Mesenchymal stem cell (in vitro differentiated cells and primary cell): ENCODE results near the gene LRSAM1.

ENCODE experiments used
- DNase-seq: peaks from one replicate; pipeline ENCODE4 v3.0.0-alpha.2; 2013
- H2AFZ ChIP-seq: one replicate; pipeline ENCODE4 v1.6.1; 2013; ENCODE audit warnings: low read depth, mild to moderate bottlenecking, control low read depth, inconsistent platforms, low read length, moderate library complexity
- H2AK5ac ChIP-seq: 2 replicates; pipeline ENCODE4 v1.6.1; 2013; ENCODE audit warnings: low read length, moderate library complexity, mild to moderate bottlenecking, inconsistent platforms; ENCODE audit not compliant: severe bottlenecking
- H2BK120ac ChIP-seq: one replicate; pipeline ENCODE4 v1.6.1; 2013; ENCODE audit warnings: low read depth, mild to moderate bottlenecking, inconsistent platforms, low read length, moderate library complexity
- H2BK12ac ChIP-seq, 2 experiments: one replicate each; pipeline ENCODE4 v1.6.1; 2013; ENCODE audit warnings: inconsistent platforms in 2 of 2, low read length in 2 of 2, mild to moderate bottlenecking in 2 of 2, moderate library complexity in 2 of 2, control low read depth in 1 of 2
- H2BK15ac ChIP-seq: one replicate; pipeline ENCODE4 v1.6.1; 2013; ENCODE audit warnings: mild to moderate bottlenecking, low read depth, inconsistent platforms; ENCODE audit not compliant: poor library complexity, severe bottlenecking
- H2BK5ac ChIP-seq: 2 replicates; pipeline ENCODE4 v1.6.1; 2013; ENCODE audit warnings: low read depth, mild to moderate bottlenecking, low read length, control low read depth, inconsistent platforms; ENCODE audit not compliant: poor library complexity, severe bottlenecking
- H3K14ac ChIP-seq, 2 experiments: one replicate each; pipeline ENCODE4 v1.6.1; 2013; ENCODE audit warnings: inconsistent platforms in 2 of 2, low read length in 2 of 2, control low read depth in 1 of 2, mild to moderate bottlenecking in 1 of 2, moderate library complexity in 1 of 2
- H3K18ac ChIP-seq, 2 experiments: one replicate each; pipeline ENCODE4 v1.6.1; 2013; ENCODE audit warnings: inconsistent platforms in 2 of 2, low read length in 2 of 2, control low read depth in 1 of 2, low read depth in 1 of 2, mild to moderate bottlenecking in 1 of 2
- H3K23ac ChIP-seq, 2 experiments: one replicate each; pipeline ENCODE4 v1.6.1; 2013; ENCODE audit warnings: inconsistent platforms in 2 of 2, low read length in 2 of 2, mild to moderate bottlenecking in 2 of 2, moderate library complexity in 2 of 2, control low read depth in 1 of 2
- H3K27ac ChIP-seq: 2 replicates; pipeline ENCODE4 v1.5.1; 2013; ENCODE audit warnings: mild to moderate bottlenecking, moderate library complexity, low read length, control low read depth, inconsistent platforms; ENCODE audit not compliant: poor library complexity, severe bottlenecking
- H3K27me3 ChIP-seq, 2 experiments: 2 replicates each; pipeline versions ENCODE4 v1.6.1 to v1.7.0; 2013; ENCODE audit warnings: low read length in 2 of 2, mild to moderate bottlenecking in 2 of 2, moderate library complexity in 2 of 2, control low read depth in 1 of 2, inconsistent platforms in 1 of 2; ENCODE audit not compliant: control insufficient read depth in 1 of 2, insufficient read depth in 1 of 2
- H3K36me3 ChIP-seq, 2 experiments: 2 replicates each; pipeline versions ENCODE4 v1.6.1 to v1.7.0; 2013; ENCODE audit warnings: low read length in 2 of 2, control low read depth in 1 of 2, inconsistent platforms in 1 of 2, low read depth in 1 of 2, mild to moderate bottlenecking in 1 of 2; ENCODE audit not compliant: insufficient read depth in 2 of 2, control insufficient read depth in 1 of 2
- H3K4ac ChIP-seq, 2 experiments: one replicate each; pipeline ENCODE4 v1.6.1; 2013; ENCODE audit warnings: inconsistent platforms in 2 of 2, low read length in 2 of 2, mild to moderate bottlenecking in 2 of 2, moderate library complexity in 2 of 2, control low read depth in 1 of 2, low read depth in 1 of 2
- H3K4me1 ChIP-seq: 2 replicates; pipeline ENCODE4 v1.6.1; 2013; ENCODE audit warnings: low read depth, low read length, control low read depth; ENCODE audit not compliant: control insufficient read depth, insufficient read depth
- H3K4me2 ChIP-seq: 2 replicates; pipeline ENCODE4 v1.6.1; 2013; ENCODE audit warnings: low read length, mild to moderate bottlenecking, inconsistent platforms; ENCODE audit not compliant: poor library complexity, severe bottlenecking
- H3K4me3 ChIP-seq, 2 experiments: 2 replicates each; pipeline versions ENCODE4 v1.5.1 to v1.7.0; 2013; ENCODE audit warnings: low read length in 2 of 2, mild to moderate bottlenecking in 2 of 2, control low read depth in 1 of 2, low read depth in 1 of 2; ENCODE audit not compliant: insufficient read depth in 1 of 2
- H3K79me1 ChIP-seq: replicated peaks from 2 replicates; pipeline ENCODE4 v1.6.1; 2013; ENCODE audit warnings: mild to moderate bottlenecking, control low read depth, low read length, inconsistent platforms; ENCODE audit not compliant: poor library complexity, severe bottlenecking
- H3K9ac ChIP-seq: 2 replicates; pipeline ENCODE4 v1.7.0; 2013; ENCODE audit warnings: mild to moderate bottlenecking, low read length, moderate library complexity
- H3K9me3 ChIP-seq: 2 replicates; pipeline ENCODE4 v1.7.0; 2013; ENCODE audit warnings: mild to moderate bottlenecking, low read length; ENCODE audit not compliant: control insufficient read depth
- H4K8ac ChIP-seq: one replicate; pipeline ENCODE4 v1.6.1; 2013; ENCODE audit warnings: inconsistent platforms, mild to moderate bottlenecking, low read length, moderate library complexity
- H4K91ac ChIP-seq: one replicate; pipeline ENCODE4 v1.6.1; 2013; ENCODE audit warnings: mild to moderate bottlenecking, low read length, inconsistent platforms
- WGBS: methylation state at CpG from one replicate; pipeline ENCODE4 v1.1.7; 2013; ENCODE audit warnings: mixed read lengths; 5-methylcytosine and 5-hydroxymethylcytosine counted together

The LRSAM1 gene

GRCh38 chr9:127534931-127535330 lies 83.6 kb downstream of the LRSAM1 start:
- peak overlapping the region; percentile 86 for H2AK5ac ChIP-seq
- H3K4me2 ChIP-seq: no peak overlapping the region
- H4K8ac ChIP-seq: peak overlapping the region; percentile 79
- H3K9ac ChIP-seq: peak overlapping the region; percentile 44
- peaks cover 70% of the 10 kb centered on the region for H3K4me1 ChIP-seq
- H2AFZ ChIP-seq: no peak overlapping the region
- H3K27ac ChIP-seq: peak overlapping the region; percentile 85
- no peak overlapping the region for H2BK15ac ChIP-seq
- no peaks in the 10 kb centered on the region for H3K27me3 ChIP-seq
- H2BK5ac ChIP-seq: peak overlapping the region; percentile 3
- H3K14ac ChIP-seq: peak overlapping the region in 1 of 2 experiments; percentile 58
- peaks cover 45 to 58% of the 10 kb centered on the region in 2 experiments for H3K36me3 ChIP-seq
- H3K23ac ChIP-seq: peak overlapping the region in 1 of 2 experiments; percentile 20
- H3K9me3 ChIP-seq: no peaks in the 10 kb centered on the region
- peak overlapping the region; percentile 27 to 78 for H2BK12ac ChIP-seq
- DNase-seq: no peak
- H4K91ac ChIP-seq: peak overlapping the region; percentile 88
- peak overlapping the region; percentile 14 to 56 for H3K18ac ChIP-seq
- no peak overlapping the region for H2BK120ac ChIP-seq
- peaks cover 3% of the 10 kb centered on the region for H3K79me1 ChIP-seq
- H3K4me3 ChIP-seq: no peak overlapping the region
- no peak overlapping the region for H3K4ac ChIP-seq
- 71% methylated on average over 12 of the region's 12 CpGs for WGBS

- no peaks in the 10 kb centered on the region for H3K9me3 ChIP-seq
- peak overlapping the region in 1 of 2 experiments; percentile 20 for H3K23ac ChIP-seq
- peak overlapping the region; percentile 53 for H2BK5ac ChIP-seq
- H2AK5ac ChIP-seq: peak overlapping the region; percentile 86
- peak overlapping the region; percentile 79 for H4K8ac ChIP-seq
- H4K91ac ChIP-seq: peak overlapping the region; percentile 88
- peak overlapping the region in 1 of 2 experiments; percentile 63 for H3K4ac ChIP-seq
- H3K4me1 ChIP-seq: peaks cover 70% of the 10 kb centered on the region
- H3K27me3 ChIP-seq: no peaks in the 10 kb centered on the region
- peak overlapping the region; percentile 15 to 78 for H2BK12ac ChIP-seq
- H3K9ac ChIP-seq: peak overlapping the region; percentile 44
- H2AFZ ChIP-seq: no peak overlapping the region
- no peak overlapping the region for H2BK15ac ChIP-seq
- 85% methylated on average over 6 of the region's 6 CpGs for WGBS
- H3K4me2 ChIP-seq: no peak overlapping the region
- peak overlapping the region; percentile 85 for H3K27ac ChIP-seq
- peaks cover 3% of the 10 kb centered on the region for H3K79me1 ChIP-seq
- peak overlapping the region; percentile 42 for H2BK120ac ChIP-seq
- no peak overlapping the region for H3K4me3 ChIP-seq
- peak overlapping the region; percentile 22 to 56 for H3K18ac ChIP-seq
- no peak overlapping the region for H3K14ac ChIP-seq
- H3K36me3 ChIP-seq: peaks cover 41 to 58% of the 10 kb centered on the region in 2 experiments
- DNase-seq: no peak
These were observed 84.1 kb downstream of the LRSAM1 start for GRCh38 chr9:127535396-127535795.

GRCh38 chr9:127535834-127536233 lies 84.5 kb downstream of the LRSAM1 start:
- Histone ChIP-seq H2BK15ac (no peak overlapping the region), H4K91ac (peak overlapping the region; percentile 49), H3K4ac (no peak overlapping the region), H3K79me1 (no peaks in the 10 kb centered on the region), H3K4me3 (no peak overlapping the region), H3K36me3 (peaks cover 36 to 58% of the 10 kb centered on the region in 2 experiments), H3K4me1 (peaks cover 72% of the 10 kb centered on the region), H2AFZ (no peak overlapping the region), H3K18ac (peak overlapping the region; percentile 56 to 72), H3K9me3 (no peaks in the 10 kb centered on the region), H3K14ac (no peak overlapping the region), H3K27me3 (no peaks in the 10 kb centered on the region), H3K27ac (peak overlapping the region; percentile 85), H2BK120ac (peak overlapping the region; percentile 42), H3K9ac (peak overlapping the region; percentile 44), H3K4me2 (no peak overlapping the region), H4K8ac (no peak overlapping the region), H2AK5ac (peak overlapping the region; percentile 86), H2BK12ac (peak overlapping the region in 1 of 2 experiments; percentile 15), H2BK5ac (peak overlapping the region; percentile 53), H3K23ac (no peak overlapping the region)
- 82% methylated on average over 14 of the region's 14 CpGs for WGBS
- DNase-seq: peak; percentile 34

GRCh38 chr9:127536499-127536898 lies 85.2 kb downstream of the LRSAM1 start:
- Histone ChIP-seq H3K23ac (no peak overlapping the region), H3K79me1 (no peaks in the 10 kb centered on the region), H3K9me3 (no peaks in the 10 kb centered on the region), H3K4me3 (no peak overlapping the region), H3K18ac (peak overlapping the region; percentile 49 to 79), H4K91ac (peak overlapping the region; percentile 72), H3K36me3 (peaks cover 39 to 59% of the 10 kb centered on the region in 2 experiments), H3K4me2 (no peak overlapping the region), H3K9ac (peak overlapping the region; percentile 44), H2BK12ac (peak overlapping the region in 1 of 2 experiments; percentile 70), H2BK15ac (no peak overlapping the region), H4K8ac (peak overlapping the region; percentile 62), H3K27ac (peak overlapping the region; percentile 85), H3K14ac (peak overlapping the region in 1 of 2 experiments; percentile 75), H2AFZ (no peak overlapping the region), H3K27me3 (no peaks in the 10 kb centered on the region), H2AK5ac (peak overlapping the region; percentile 33), H2BK5ac (peak overlapping the region; percentile 54), H3K4ac (peak overlapping the region in 1 of 2 experiments; percentile 29), H2BK120ac (no peak overlapping the region), H3K4me1 (peaks cover 78% of the 10 kb centered on the region)
- 95% methylated on average over 3 of the region's 8 CpGs for WGBS
- DNase-seq: no peak
